H1 (cell line): Measurements from ENCODE around the gene LRBA. TPM values are rescaled to one million over a fixed set of nuclear protein-coding genes. Genes with fewer than 3 reads are reported as not detected.

Source experiments
- CTCF ChIA-PET: fragments of 300-600 bp; sonication (Branson Sonifier 250); formaldehyde crosslinking; loops from one replicate; lab custom pipeline; 2021; ENCODE audit not compliant: partially characterized antibody; lab: Charles Lee
- POLR2A ChIA-PET: fragments of 300-600 bp; sonication (Branson Sonifier 250); formaldehyde crosslinking; loops from one replicate; lab custom pipeline; 2021; ENCODE audit warnings: inconsistent platforms; ENCODE audit not compliant: partially characterized antibody; lab: Charles Lee
- DNase-seq, 2 experiments: peaks; one replicate each; pipeline versions ENCODE4 v3.0.0 to v3.0.0-alpha.2; 2010 to 2022; ENCODE audit warnings: low spot score in 2 of 2, low read depth in 1 of 2, mixed read lengths in 1 of 2
- FAIRE-seq: peaks from 2 replicates; lab custom pipeline; 2011; peaks lifted over from hg19 to GRCh38; lab: Jason Lieb, UNC
- H2AFZ ChIP-seq: 2 replicates; pipeline ENCODE4 v1.8.1; 2012; ENCODE audit warnings: low read length, inconsistent platforms
- H2AK5ac ChIP-seq: 2 replicates; pipeline ENCODE4 v1.6.1; 2013; ENCODE audit warnings: low read depth, low read length
- H2BK120ac ChIP-seq: replicated peaks from 2 replicates; pipeline ENCODE3; 2013; ENCODE audit warnings: low read depth, low read length, inconsistent platforms
- H2BK12ac ChIP-seq: 2 replicates; pipeline ENCODE4 v1.6.1; 2013; ENCODE audit warnings: low read depth, low read length
- H2BK15ac ChIP-seq: 2 replicates; pipeline ENCODE4 v1.6.1; 2013; ENCODE audit warnings: low read length
- H2BK20ac ChIP-seq: 2 replicates; pipeline ENCODE4 v1.6.1; 2013; ENCODE audit warnings: low read length
- H2BK5ac ChIP-seq: 2 replicates; pipeline ENCODE4 v1.6.1; 2013; ENCODE audit warnings: low read depth, low read length
- H3K14ac ChIP-seq: 2 replicates; pipeline ENCODE4 v1.6.1; 2013; ENCODE audit warnings: inconsistent platforms; ENCODE audit not compliant: insufficient read length
- H3K18ac ChIP-seq: 2 replicates; pipeline ENCODE4 v1.6.1; 2013; ENCODE audit warnings: low read length; ENCODE audit errors: extremely low read depth
- H3K23ac ChIP-seq: 2 replicates; pipeline ENCODE4 v1.6.1; 2013; ENCODE audit warnings: inconsistent platforms; ENCODE audit not compliant: insufficient read length
- H3K23me2 ChIP-seq: 2 replicates; pipeline ENCODE4 v1.6.1; 2013; ENCODE audit warnings: low read depth, low read length
- H3K27ac ChIP-seq: 2 replicates; pipeline ENCODE4 v1.6.1; 2011; ENCODE audit warnings: low read depth, low read length, inconsistent platforms
- H3K27me3 ChIP-seq, 4 experiments: replicated peaks in 1 of 4; 1 replicate in 1 of 4; 2 replicates in 3 of 4; pipeline versions ENCODE4 v1.6.1 to v1.8.1; 2011 to 2013; ENCODE audit warnings: low read length in 3 of 4, mild to moderate bottlenecking in 3 of 4, inconsistent platforms in 2 of 4, mixed read lengths in 2 of 4, moderate library complexity in 1 of 4; ENCODE audit not compliant: control insufficient read depth in 3 of 4, insufficient read depth in 3 of 4; ENCODE audit errors: extremely low read depth in 1 of 4
- H3K36me3 ChIP-seq, 4 experiments: 2 replicates each; pipeline versions ENCODE4 v1.6.1 to v1.8.1; 2011 to 2013; ENCODE audit warnings: mild to moderate bottlenecking in 4 of 4, low read length in 3 of 4, moderate library complexity in 2 of 4, control low read depth in 1 of 4, inconsistent platforms in 1 of 4; ENCODE audit not compliant: insufficient read depth in 4 of 4, control insufficient read depth in 2 of 4
- H3K4ac ChIP-seq: replicated peaks from 2 replicates; pipeline ENCODE3; 2013; ENCODE audit warnings: low read length, low read depth, mixed read lengths, inconsistent platforms; ENCODE audit not compliant: insufficient read length
- H3K4me1 ChIP-seq, 4 experiments: replicated peaks in 1 of 4; 1 replicate in 1 of 4; 2 replicates in 3 of 4; pipeline versions ENCODE4 v1.6.1 to v1.8.1; 2011 to 2013; ENCODE audit warnings: low read length in 3 of 4, inconsistent platforms in 2 of 4, mixed read lengths in 1 of 4; ENCODE audit not compliant: insufficient read depth in 4 of 4, control insufficient read depth in 3 of 4
- H3K4me2 ChIP-seq, 2 experiments: 2 replicates each; pipeline versions ENCODE4 v1.6.1 to v1.8.1; 2011 to 2013; ENCODE audit warnings: low read depth in 2 of 2, low read length in 2 of 2, control low read depth in 1 of 2, inconsistent platforms in 1 of 2, mild to moderate bottlenecking in 1 of 2; ENCODE audit not compliant: insufficient read depth in 1 of 2
- H3K4me3 ChIP-seq, 4 experiments: fragments of 200-600, 300-600 bp in 1 of 4; sonication (generic), shearing (Covaris generic), sonication (Bioruptor Twin) in 1 of 4; 2 replicates each; pipeline versions ENCODE4 v1.5.1 to v1.8.1; 2011 to 2016; ENCODE audit warnings: low read length in 4 of 4, low read depth in 3 of 4, control low read depth in 2 of 4, inconsistent platforms in 2 of 4, mild to moderate bottlenecking in 2 of 4, mixed read lengths in 1 of 4, moderate library complexity in 1 of 4; ENCODE audit not compliant: insufficient read depth in 2 of 4; ENCODE audit errors: extremely low read depth in 1 of 4
- H3K56ac ChIP-seq: replicated peaks from 2 replicates; pipeline ENCODE3; 2013; ENCODE audit warnings: low read depth, mild to moderate bottlenecking, mixed read lengths, low read length, inconsistent platforms; ENCODE audit not compliant: insufficient read length
- H3K79me1 ChIP-seq: 2 replicates; pipeline ENCODE4 v1.6.1; 2013; ENCODE audit warnings: low read depth, low read length, control low read depth
- H3K79me2 ChIP-seq, 2 experiments: 2 replicates each; pipeline versions ENCODE4 v1.6.1 to v1.8.1; 2012 to 2013; ENCODE audit warnings: low read length in 2 of 2, mild to moderate bottlenecking in 2 of 2, inconsistent platforms in 1 of 2; ENCODE audit not compliant: insufficient read depth in 2 of 2, control insufficient read depth in 1 of 2
- H3K9ac ChIP-seq, 4 experiments: replicated peaks in 1 of 4; 1 replicate in 1 of 4; 2 replicates in 3 of 4; pipeline versions ENCODE4 v1.6.1 to v1.8.1; 2011 to 2013; ENCODE audit warnings: low read depth in 3 of 4, low read length in 3 of 4, control low read depth in 2 of 4, mild to moderate bottlenecking in 2 of 4, moderate library complexity in 2 of 4, inconsistent platforms in 1 of 4; ENCODE audit errors: extremely low read depth in 1 of 4
- H3K9me3 ChIP-seq, 2 experiments: 2 replicates each; pipeline versions ENCODE4 v1.6.1 to v1.8.1; 2012 to 2013; ENCODE audit warnings: mild to moderate bottlenecking in 2 of 2, moderate library complexity in 2 of 2, control low read depth in 1 of 2, inconsistent platforms in 1 of 2, low read depth in 1 of 2, low read length in 1 of 2, mixed read lengths in 1 of 2; ENCODE audit not compliant: insufficient read depth in 2 of 2
- H4K20me1 ChIP-seq, 2 experiments: replicated peaks in 1 of 2; 2 replicates each; pipeline versions ENCODE3 to v1.8.1; 2011 to 2013; ENCODE audit warnings: inconsistent platforms in 2 of 2, low read length in 2 of 2, mild to moderate bottlenecking in 1 of 2; ENCODE audit not compliant: insufficient read depth in 2 of 2, control insufficient read depth in 1 of 2
- H4K5ac ChIP-seq: 2 replicates; pipeline ENCODE4 v1.6.1; 2013; ENCODE audit warnings: low read length, low read depth, mixed read lengths, inconsistent platforms; ENCODE audit not compliant: insufficient read length
- H4K8ac ChIP-seq: 2 replicates; pipeline ENCODE4 v1.8.0; 2013; ENCODE audit warnings: mild to moderate bottlenecking, moderate library complexity, low read length, inconsistent platforms; ENCODE audit not compliant: insufficient read depth; ENCODE audit errors: extremely low read depth
- H4K91ac ChIP-seq: replicated peaks from 2 replicates; pipeline ENCODE3; 2013; ENCODE audit warnings: low read length, mixed read lengths, inconsistent platforms; ENCODE audit not compliant: insufficient read length
- CBX8 ChIP-seq: fragments of 300-800, 300-1000 bp; sonication (generic); IDR thresholded peaks from 2 replicates; pipeline ENCODE4 v1.7.1; 2016; ENCODE audit warnings: low read depth, low read length, borderline replicate concordance
- CREB1 ChIP-seq: IDR thresholded peaks from 2 replicates; pipeline ENCODE4 v1.6.1; 2012; ENCODE audit warnings: inconsistent platforms
- GABPA ChIP-seq: IDR thresholded peaks from 2 replicates; pipeline ENCODE4 v1.6.1; 2011; ENCODE audit warnings: mild to moderate bottlenecking, low read length, moderate library complexity, borderline replicate concordance; ENCODE audit not compliant: insufficient read depth
- KDM5A ChIP-seq: fragments of 200-600 bp; IDR thresholded peaks from 2 replicates; pipeline ENCODE4 v1.7.1; 2012; ENCODE audit warnings: mild to moderate bottlenecking, low read length, inconsistent platforms, mixed read lengths
- MAFK ChIP-seq: IDR thresholded peaks from 2 replicates; pipeline ENCODE4 v1.6.1; 2012; ENCODE audit warnings: low read depth, mild to moderate bottlenecking, improper control_type of control experiment, low read length
- NRF1 ChIP-seq: IDR thresholded peaks from 2 replicates; pipeline ENCODE4 v1.6.1; 2011; ENCODE audit warnings: mild to moderate bottlenecking, low read depth, low read length, improper control_type of control experiment
- RFX5 ChIP-seq: IDR thresholded peaks from 2 replicates; pipeline ENCODE4 v1.6.1; 2011; ENCODE audit warnings: low read depth, low read length, improper control_type of control experiment, borderline replicate concordance
- SP1 ChIP-seq: IDR thresholded peaks from 2 replicates; pipeline ENCODE4 v1.6.1; 2011; ENCODE audit warnings: low read depth, low read length
- WGBS, 2 experiments: shearing (Covaris generic) in 1 of 2; methylation state at CpG; one replicate each; pipeline versions ENCODE4 v1.1.6 to v1.1.7; 2013 to 2015; ENCODE audit warnings: low lambda C conversion rate in 2 of 2, mixed read lengths in 2 of 2, inconsistent platforms in 1 of 2, low coverage in 1 of 2, missing lambda C conversion rate in 1 of 2; ENCODE audit not compliant: insufficient replicate concordance in 2 of 2, insufficient coverage in 1 of 2, insufficient read length in 1 of 2; ENCODE audit errors: extremely low coverage in 1 of 2, missing lambda C conversion rate in 1 of 2; 5-methylcytosine and 5-hydroxymethylcytosine counted together
- polyA plus RNA-seq, 7 experiments: library from polyadenylated mRNA; depleted of rRNA in 3 of 7; stranded (reverse) in 5 of 7; unstranded in 2 of 7; fragments of >200 nt in 5 of 7; fragments of 200-250 nt in 2 of 7; gene quantifications; 1 replicate in 5 of 7; 2 replicates in 1 of 7; 4 replicates in 1 of 7; pipeline versions ENCODE4 v1.2.1 to v1.2.3, GENCODE V29; 2011 to 2013; ENCODE audit warnings: missing spikeins in 2 of 7, mixed read lengths in 2 of 7
- total RNA-seq: library from RNA; stranded (reverse); fragmentation: NEBNext Ultra II Directional; extraction: Animal tissue kit (Norgen Biotek cat#: 25700); gene quantifications from 2 replicates; pipeline ENCODE4 v1.2.1, GENCODE V29; 2021
- TF ChIP-seq, protein P1 (sequence below): IDR thresholded peaks from 2 replicates; pipeline ENCODE4 v1.6.1; 2011; ENCODE audit warnings: low read length, improper control_type of control experiment

Gene LRBA
- total and polyA plus RNA-seq, 2 of the 8 experiments (the other 6 are each of a cell fraction or from before 2014, with no cell fraction given): 54.6 to 83.2 TPM

DNA sequence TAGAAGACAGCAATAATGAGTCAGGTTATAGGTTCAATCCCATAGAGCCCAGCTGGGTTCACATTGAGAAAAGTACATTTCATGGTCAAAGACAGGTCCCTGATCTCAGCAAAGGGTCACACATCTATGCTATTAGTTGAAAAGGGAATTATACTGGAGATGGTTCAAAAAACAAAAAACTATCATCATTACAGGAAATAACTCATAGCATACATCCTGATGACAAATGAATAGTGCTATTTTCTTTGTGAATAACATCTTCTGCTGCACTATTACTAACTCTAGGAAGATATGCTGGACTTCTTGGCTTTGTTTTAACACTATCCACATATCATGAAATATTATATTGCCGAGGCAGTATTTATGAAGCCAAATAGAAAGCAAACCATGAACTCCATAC is 635.6 kb downstream of the LRBA start:
- Histone ChIP-seq H3K36me3 (no peaks in the 10 kb centered on the region), H3K4ac (no peak overlapping the region), H3K18ac (no peak overlapping the region), H3K9ac (no peak overlapping the region), H3K79me2 (no peaks in the 10 kb centered on the region), H3K4me1 (no peaks in the 10 kb centered on the region), H3K27me3 (no peaks in the 10 kb centered on the region), H2BK15ac (no peak overlapping the region), H3K79me1 (no peaks in the 10 kb centered on the region), H3K56ac (no peak overlapping the region), H2AFZ (no peak overlapping the region), H3K14ac (no peak overlapping the region), H2BK12ac (no peak overlapping the region), H3K4me3 (no peak overlapping the region), H2AK5ac (no peak overlapping the region), H4K5ac (no peak overlapping the region), H4K91ac (no peak overlapping the region), H3K9me3 (no peaks in the 10 kb centered on the region), H3K27ac (no peak overlapping the region), H3K4me2 (no peak overlapping the region), H2BK5ac (no peak overlapping the region), H3K23ac (no peak overlapping the region), H4K8ac (no peak overlapping the region), H4K20me1 (no peaks in the 10 kb centered on the region)
- 100% methylated on average over 1 of the region's 1 CpG; no CpG with 5 or more reads in 1 of the 2 experiments for WGBS, 2 experiments
- FAIRE-seq: no peak
- DNase-seq: no peak
- POLR2A ChIA-PET: interaction anchor here (1.1 kb wide), 1 partner anchor 26 kb away, joined by 3 read pairs; no protein-coding TSS in a partner anchor
- TF ChIP-seq CBX8: no peak
- no peak for TF ChIP-seq MAFK
- TF ChIP-seq KDM5A: no peak
- TF ChIP-seq, protein P1, sequence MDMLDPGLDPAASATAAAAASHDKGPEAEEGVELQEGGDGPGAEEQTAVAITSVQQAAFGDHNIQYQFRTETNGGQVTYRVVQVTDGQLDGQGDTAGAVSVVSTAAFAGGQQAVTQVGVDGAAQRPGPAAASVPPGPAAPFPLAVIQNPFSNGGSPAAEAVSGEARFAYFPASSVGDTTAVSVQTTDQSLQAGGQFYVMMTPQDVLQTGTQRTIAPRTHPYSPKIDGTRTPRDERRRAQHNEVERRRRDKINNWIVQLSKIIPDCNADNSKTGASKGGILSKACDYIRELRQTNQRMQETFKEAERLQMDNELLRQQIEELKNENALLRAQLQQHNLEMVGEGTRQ: no peak
- TF ChIP-seq SP1: no peak
- TF ChIP-seq GABPA: no peak
- TF ChIP-seq CREB1: no peak
- TF ChIP-seq NRF1: no peak
- TF ChIP-seq RFX5: no peak
- TF ChIP-seq, all 59 proteins: peak for 0
- CTCF ChIA-PET: no interaction called here
- Histone ChIP-seq H2BK20ac (no peak overlapping the region), H3K23me2 (no peaks in the 10 kb centered on the region), H2BK120ac (no peak overlapping the region)
